HG03095 (cell line): ENCODE results near the gene RPS6KA4.
"Not testable (repeated sequence)": the region's sequence is repeated elsewhere in the genome, so short reads cannot be mapped to it uniquely, and the experiment has no call there.

Experiments used
- ATAC-seq: cut with Tn5 transposase; IDR thresholded peaks from one replicate; pipeline ENCODE4 v1.9.1; 2021; ENCODE audit warnings: moderate library complexity; ENCODE audit not compliant: unreplicated experiment

RPS6KA4 gene

GRCh38 chr11:64358907-64359711 is at the start of gene RPS6KA4:
Gene RPS6KA4 (plus strand): TSS chr11:64359162. CDS start chr11:64359236, 74 bp downstream.
- peak; percentile 48 for ATAC-seq

GRCh38 chr11:64312947-64313346 is 46.0 kb upstream of the RPS6KA4 start:
- no peak for ATAC-seq

- no peak for ATAC-seq
Observed at GRCh38 chr11:64313491-64314145, 45.3 kb upstream of the RPS6KA4 start.

- ATAC-seq, result no peak
Observed at GRCh38 chr11:64314146-64314804, 44.7 kb upstream of the RPS6KA4 start.

GRCh38 chr11:64314805-64315561 is 44.0 kb upstream of the RPS6KA4 start:
- ATAC-seq, result no peak

DNA sequence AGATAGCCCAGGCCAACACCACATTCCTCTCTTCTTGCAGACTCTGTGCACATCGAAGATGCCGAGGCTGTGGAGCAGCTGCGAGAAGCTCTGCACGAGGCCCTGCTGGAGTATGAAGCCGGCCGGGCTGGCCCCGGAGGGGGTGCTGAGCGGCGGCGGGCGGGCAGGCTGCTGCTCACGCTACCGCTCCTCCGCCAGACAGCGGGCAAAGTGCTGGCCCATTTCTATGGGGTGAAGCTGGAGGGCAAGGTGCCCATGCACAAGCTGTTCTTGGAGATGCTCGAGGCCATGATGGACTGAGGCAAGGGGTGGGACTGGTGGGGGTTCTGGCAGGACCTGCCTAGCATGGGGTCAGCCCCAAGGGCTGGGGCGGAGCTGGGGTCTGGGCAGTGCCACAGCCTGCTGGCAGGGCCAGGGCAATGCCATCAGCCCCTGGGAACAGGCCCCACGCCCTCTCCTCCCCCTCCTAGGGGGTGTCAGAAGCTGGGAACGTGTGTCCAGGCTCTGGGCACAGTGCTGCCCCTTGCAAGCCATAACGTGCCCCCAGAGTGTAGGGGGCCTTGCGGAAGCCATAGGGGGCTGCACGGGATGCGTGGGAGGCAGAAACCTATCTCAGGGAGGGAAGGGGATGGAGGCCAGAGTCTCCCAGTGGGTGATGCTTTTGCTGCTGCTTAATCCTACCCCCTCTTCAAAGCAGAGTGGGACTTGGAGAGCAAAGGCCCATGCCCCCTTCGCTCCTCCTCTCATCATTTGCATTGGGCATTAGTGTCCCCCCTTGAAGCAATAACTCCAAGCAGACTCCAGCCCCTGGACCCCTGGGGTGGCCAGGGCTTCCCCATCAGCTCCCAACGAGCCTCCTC is 43.1 kb upstream of the RPS6KA4 start:
- ATAC-seq, result not testable (repeated sequence)

GRCh38 chr11:64316672-64317324 is 42.2 kb upstream of the RPS6KA4 start:
- ATAC-seq, result no peak

DNA sequence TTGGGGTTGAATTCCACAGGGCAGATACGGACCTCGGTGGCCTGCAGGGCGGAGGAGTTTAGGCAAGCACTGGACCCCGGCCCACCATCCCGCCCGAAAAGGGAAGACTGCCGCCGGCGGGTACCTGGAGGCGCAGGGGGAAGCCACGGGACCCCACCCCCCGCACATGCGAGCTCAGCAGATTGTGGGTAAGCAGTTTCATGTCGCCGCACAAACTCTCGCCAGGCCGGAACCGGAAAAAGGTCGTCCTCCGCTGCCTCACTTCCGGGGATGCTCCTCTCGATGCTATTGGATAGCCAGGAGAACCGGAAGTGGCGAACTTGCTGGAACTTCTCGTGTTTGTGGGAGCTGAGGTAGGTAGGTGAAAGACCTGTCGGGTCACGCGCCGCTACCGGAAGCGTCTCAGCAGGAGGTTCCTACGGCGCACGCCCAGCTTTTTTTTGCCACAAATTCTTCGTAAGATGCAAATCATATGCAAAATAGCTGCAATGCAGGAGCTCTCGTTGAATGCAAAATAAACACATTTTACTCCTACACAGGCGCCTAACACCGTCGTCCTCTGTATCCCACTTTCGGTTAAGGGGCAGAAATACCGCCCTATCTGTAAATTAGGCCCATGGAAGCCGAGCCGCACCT is 41.5 kb upstream of the RPS6KA4 start, which contains the start of gene TRMT112:
TRMT112 (minus strand) TSS at position 235 of the 636 bp plus-strand sequence; CDS start at position 202, 33 bp downstream.
- ATAC-seq, result peak; percentile 57

GRCh38 chr11:64317961-64318765 is 40.8 kb upstream of the RPS6KA4 start, which contains the start of gene PRDX5:
Gene PRDX5 (plus strand): TSS chr11:64318121. CDS start chr11:64318216, 95 bp downstream.
- peak; percentile 61 for ATAC-seq

- ATAC-seq, result no peak
Observed at GRCh38 chr11:64318766-64319761, 39.9 kb upstream of the RPS6KA4 start.

GRCh38 chr11:64320556-64320955 is 38.4 kb upstream of the RPS6KA4 start:
- ATAC-seq, result no peak

DNA sequence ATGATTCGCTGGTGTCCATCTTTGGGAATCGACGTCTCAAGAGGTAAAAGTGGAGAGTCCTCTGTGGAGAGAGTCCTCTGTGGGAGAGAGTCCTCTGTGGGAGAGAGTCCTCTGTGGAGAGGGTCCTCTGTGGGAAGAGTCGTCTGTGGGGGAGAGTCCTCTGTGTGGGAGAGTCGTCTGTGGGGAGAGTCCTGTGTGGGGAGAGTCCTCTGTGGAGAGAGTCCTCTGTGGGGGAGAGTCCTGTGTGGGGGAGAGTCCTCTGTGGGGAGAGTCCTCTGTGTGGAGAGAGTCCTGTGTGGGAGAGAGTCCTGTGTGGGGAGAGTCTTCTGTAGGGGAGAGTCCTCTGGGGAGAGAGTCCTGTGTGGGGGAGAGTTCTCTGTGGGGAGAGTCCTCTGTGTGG is 37.9 kb upstream of the RPS6KA4 start:
- no peak for ATAC-seq

- ATAC-seq, result no peak
Observed at GRCh38 chr11:64321533-64321932, 37.4 kb upstream of the RPS6KA4 start.

- ATAC-seq, result no peak
Observed at GRCh38 chr11:64322925-64323260, 36.1 kb upstream of the RPS6KA4 start.

DNA sequence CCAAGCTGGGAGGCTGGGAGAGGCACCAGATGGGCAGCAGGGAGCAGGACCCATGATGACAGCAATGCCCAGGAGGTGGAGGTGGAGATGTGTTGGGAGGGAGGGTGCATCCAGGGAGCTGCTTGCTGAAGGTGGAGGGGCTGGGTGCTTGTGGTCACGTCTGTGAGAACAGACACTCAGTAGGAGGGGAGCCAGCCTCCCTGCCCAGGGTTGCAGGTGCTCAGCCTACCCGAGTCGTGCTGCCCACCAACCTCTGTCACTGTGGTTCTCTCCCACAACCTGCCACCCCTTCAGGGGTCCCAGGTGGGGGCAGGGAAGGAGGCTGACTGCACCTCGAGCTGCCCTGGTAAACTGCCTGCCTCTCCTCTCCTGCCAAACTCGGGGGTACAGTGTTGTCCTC is 35.6 kb upstream of the RPS6KA4 start:
- ATAC-seq, result no peak

DNA sequence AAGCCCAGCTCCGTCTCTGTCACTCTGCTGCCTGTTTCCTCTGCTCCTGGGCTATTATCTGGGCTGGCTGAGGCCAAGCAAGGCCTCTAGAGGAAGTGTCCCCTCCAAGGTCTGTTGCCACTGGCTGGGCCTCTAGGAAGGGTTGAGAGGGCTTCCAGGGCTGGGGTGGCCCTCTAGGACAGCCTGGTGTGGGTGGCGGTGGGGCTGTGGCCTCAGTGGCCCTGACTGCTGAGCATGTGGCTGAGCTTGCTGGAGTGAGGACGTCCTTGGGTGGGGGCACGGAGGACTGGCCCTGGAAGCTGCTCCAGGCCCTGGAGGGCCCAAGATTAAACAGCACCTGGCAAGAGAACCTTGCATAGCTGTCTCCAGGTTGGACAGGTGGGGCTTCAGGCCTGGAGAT is 35.0 kb upstream of the RPS6KA4 start:
- ATAC-seq, result not testable (repeated sequence)
